A549 treated with CORT108297 at 1 μM for 4 hours (cell line): Measurements from ENCODE around the gene MAGEA9. TPM values are rescaled to one million over a fixed set of nuclear protein-coding genes. Genes with fewer than 3 reads are reported as not detected.

ENCODE experiments used
- total RNA-seq: library from RNA; stranded (reverse); fragments of 200-300 nt; extraction: Qiagen RNA extraction; gene quantifications from 5 replicates; pipeline ENCODE4 v1.2.3, GENCODE V29; 2022

The MAGEA9 gene
- not detected in 5 replicates for total RNA-seq

GRCh38 chrX:149781727-149782126 is at the start of gene MAGEA9:
MAGEA9 (plus strand) TSS chrX:149781930; CDS start chrX:149786211, 4,281 bp downstream.

GRCh38 chrX:149773768-149774167 is 8.0 kb upstream of the MAGEA9 start, which contains the start of gene HSFX1:
HSFX1 (plus strand) TSS chrX:149774068; CDS start chrX:149774682, 614 bp downstream.

Other genes with a start within 250 kb of the MAGEA9 start
- 20.5 to 22.6 TPM (median 21.2 TPM) in 5 replicates for gene EOLA1, start 240.9 kb upstream of the MAGEA9 start, total RNA-seq
- gene HSFX3, start 232.0 kb upstream of the MAGEA9 start, total RNA-seq: not detected in 5 replicates
- gene MAGEA9B, start 194.5 kb upstream of the MAGEA9 start, total RNA-seq: not detected in 5 replicates
- gene HSFX2, start 186.6 kb upstream of the MAGEA9 start, total RNA-seq: 0.07 to 0.11 TPM in 2 of 5 replicates, not detected in the others
- gene TMEM185A, start 150.1 kb upstream of the MAGEA9 start, total RNA-seq: 25.4 to 28.4 TPM (median 28.2 TPM) in 5 replicates
- 0.07 TPM in 1 of 5 replicates, not detected in the others for gene MAGEA11, start 69.9 kb upstream of the MAGEA9 start, total RNA-seq
- 0.22 to 0.49 TPM (median 0.36 TPM) in 5 replicates for gene HSFX1, start 7.9 kb upstream of the MAGEA9 start, total RNA-seq
- not detected in 5 replicates for gene MAGEA8, start 99.3 kb downstream of the MAGEA9 start, total RNA-seq
- not detected in 5 replicates for gene HSFX4, start 147.6 kb downstream of the MAGEA9 start, total RNA-seq
- 51.0 to 61.1 TPM (median 58.1 TPM) in 5 replicates for gene EOLA2, start 156.6 kb downstream of the MAGEA9 start, total RNA-seq